HG03520 (cell line): ENCODE data around the gene IRX6.

Experiments used
- ATAC-seq: cut with Tn5 transposase; IDR thresholded peaks from one replicate; pipeline ENCODE4 v1.9.1; 2021; ENCODE audit warnings: mild to moderate bottlenecking, moderate library complexity; ENCODE audit not compliant: unreplicated experiment

IRX6 gene

DNA sequence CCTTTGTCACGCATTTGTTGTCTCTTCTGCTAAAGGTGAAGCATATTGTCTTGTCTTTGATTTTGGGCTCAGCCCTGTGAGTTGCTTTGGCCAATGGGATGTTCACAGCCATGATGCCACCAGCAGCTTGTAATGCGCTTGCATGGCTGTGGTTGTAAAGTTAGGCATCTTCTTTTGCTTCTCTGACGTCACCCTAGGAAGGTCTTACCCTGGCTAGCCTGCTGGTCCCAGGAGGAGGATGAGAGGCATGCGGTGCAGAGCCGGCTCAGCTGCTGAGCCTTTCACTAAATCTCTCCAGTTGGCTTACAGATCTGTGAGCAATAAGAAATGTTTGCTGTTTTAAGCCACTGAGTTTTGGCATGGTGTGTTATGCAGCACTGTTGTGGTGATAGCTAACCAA lies 40.8 kb downstream of the IRX6 start:
- no peak for ATAC-seq

DNA sequence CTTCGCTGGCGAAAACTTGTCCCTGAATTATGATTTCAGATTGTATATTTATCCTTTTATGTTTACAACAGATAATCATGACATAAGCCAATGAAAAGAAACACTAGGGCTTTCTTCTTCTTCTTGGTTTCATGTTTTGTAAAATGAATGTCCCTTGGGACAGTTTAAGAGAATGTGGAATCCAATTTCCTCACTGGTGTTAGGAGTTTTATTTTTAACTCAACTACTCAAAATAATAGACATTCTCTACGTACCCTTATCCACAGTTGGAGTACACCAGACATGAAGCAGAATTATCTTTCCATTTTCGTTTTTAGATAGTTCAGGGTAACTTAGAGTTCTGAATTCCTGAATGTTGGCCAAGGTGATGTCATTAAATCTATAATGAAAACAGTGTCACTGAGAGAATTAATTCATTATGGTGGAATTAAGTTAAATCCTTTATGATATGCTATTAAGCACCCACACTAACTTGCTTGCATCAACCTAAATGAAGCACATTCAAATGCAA lies 43.4 kb downstream of the IRX6 start:
- ATAC-seq: no peak

DNA sequence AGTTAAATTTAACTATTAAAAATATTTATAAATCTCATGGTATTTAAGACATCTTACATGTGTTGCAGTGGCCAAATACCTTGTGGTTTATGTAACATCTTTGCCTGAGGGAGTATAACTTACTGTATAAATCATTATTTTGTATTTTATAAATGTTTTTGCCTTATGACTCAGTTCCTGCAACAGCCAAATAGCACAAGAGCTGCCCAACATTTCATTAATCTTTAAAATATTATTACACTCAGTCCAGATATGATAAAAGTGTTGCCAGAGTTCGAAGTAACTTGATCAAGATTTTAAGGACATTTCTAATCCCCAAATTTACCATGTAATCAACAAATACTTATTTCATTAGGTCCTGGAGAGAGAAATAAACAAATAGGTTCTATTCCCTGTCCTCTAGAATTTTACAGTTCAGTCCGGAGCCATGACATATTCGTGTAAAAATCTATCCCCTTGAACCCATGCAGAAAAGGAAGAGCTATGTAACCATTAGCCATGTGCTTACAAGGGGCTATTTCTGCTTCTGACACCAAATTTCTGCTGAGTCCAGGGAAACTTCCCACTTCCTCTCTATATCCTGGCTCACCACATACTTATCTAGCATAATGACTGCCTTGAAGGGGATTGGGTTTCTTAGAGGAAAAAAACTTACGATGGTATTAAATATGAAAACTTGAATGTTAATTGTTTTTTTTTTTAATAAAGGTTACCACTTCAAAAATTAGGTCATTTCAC lies 44.0 kb downstream of the IRX6 start:
- ATAC-seq: no peak

DNA sequence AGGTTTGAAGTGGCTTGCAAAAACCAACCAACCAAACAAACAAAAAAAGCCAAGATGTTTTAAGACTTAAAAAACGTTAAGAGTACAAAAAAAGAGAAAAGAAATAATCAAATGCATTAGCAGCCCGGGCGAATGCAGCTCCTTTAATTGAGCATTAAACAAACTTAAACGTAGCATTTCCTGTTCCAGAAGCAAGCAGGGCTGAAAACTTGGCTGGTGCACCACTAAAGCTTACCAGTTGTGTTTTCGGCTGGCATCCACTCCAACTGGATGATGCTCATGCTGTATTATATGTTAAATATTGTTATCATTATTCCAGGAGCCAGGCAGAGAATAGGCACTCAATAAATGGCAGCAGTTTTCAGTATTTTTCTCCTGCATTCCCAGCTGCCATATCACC lies 45.1 kb downstream of the IRX6 start:
- no peak for ATAC-seq

DNA sequence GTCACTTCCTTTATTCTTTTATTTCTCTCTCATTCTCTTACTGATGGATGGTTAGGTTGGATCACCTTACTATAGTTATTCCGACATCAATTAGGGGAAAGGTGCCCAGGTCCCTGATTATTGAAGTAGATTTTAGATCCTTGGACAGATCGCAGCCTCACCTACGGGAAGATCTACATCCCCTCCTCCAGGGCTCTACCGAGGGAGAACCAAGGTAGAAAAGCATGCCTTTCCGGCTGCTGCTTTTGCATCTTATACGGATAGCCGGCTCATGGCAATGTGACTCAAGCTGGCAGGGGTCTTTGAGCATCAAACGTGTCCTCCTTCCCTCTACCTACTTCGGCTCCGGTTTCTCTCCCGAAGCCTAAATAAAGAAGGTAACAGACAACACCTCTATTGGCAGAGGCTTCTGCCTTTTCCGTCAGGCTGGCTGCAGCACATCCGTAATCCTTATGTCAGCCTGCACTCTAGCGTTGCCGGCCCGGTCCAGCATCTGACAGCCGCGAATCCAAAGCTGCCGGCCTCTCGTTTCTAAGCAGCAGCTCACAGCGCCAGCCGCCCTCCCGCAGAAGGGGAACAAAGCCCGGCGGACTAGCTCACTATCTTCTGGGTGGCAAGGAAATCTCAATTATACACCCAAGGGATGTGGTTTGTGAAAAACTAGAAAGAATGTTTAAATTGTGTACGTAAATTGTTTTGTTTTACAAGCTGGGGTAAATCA lies 46.9 kb downstream of the IRX6 start:
- no peak for ATAC-seq

DNA sequence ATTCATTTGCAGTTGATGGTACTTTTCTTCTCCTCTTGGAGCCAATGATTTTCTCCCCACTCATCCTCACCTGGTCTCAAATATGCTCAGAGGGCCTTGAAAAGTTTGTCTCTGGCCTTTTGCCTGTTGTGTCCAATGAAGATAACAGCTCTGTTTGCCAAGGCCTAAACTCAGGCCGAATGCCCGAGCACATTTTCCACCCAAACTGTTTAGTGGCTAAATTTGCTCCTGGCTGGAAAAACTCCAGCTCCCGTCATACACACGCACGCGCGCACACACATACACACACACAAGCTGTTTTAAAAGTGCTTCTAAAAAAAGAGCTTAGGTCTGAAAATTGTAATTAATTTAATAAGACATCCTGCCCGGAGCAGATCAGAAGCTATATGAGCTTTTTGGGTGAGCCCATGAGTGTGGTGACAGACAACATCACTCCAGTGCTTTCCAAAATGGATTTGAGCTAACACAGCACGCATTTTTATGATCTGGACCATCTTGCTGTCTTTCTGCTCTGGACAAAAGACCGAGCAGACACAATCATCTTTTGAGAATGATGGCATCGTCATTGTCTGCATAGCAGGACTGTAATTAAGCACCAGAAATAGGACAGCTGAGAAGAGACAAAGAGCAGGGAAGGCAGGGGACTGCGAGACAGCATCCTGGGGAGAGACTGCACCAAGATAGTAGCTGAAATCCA lies 48.9 kb downstream of the IRX6 start:
- no peak for ATAC-seq

DNA sequence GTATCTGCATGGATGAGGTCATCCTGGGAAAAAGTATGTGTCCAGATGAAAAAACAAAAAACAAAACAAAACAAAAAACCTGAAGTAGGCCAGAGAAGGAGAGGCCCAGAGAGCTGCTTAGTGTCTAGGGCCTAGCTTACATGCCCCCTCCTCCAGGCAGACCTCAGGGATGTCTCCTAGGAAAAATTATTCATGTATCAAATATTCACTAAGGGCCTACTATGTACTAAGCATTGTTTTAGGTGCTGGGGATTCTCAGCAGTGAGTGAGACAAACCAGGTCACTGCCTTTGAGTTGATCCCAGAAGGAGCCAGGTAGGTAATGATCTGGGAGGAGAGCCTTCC lies 49.5 kb downstream of the IRX6 start:
- no peak for ATAC-seq

DNA sequence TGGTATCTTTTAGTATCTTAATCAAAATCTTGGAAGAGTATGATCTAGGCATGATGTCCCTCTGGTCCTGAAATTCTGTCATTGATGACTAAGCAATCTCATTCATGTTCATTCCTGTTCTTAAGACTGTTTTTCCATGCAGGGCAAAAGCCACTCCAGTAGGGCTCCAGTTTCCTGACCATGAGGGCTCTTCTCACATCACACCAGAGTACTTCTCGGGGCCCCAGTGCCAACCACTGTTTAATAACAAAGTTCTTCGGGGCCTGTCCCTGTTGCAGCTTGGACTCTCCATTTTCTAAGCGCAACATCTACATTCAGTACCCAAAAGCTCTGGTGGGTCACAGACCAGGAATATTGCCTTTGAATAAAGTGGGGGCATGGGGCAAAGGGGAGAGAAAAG lies 52.0 kb downstream of the IRX6 start:
- no peak for ATAC-seq

DNA sequence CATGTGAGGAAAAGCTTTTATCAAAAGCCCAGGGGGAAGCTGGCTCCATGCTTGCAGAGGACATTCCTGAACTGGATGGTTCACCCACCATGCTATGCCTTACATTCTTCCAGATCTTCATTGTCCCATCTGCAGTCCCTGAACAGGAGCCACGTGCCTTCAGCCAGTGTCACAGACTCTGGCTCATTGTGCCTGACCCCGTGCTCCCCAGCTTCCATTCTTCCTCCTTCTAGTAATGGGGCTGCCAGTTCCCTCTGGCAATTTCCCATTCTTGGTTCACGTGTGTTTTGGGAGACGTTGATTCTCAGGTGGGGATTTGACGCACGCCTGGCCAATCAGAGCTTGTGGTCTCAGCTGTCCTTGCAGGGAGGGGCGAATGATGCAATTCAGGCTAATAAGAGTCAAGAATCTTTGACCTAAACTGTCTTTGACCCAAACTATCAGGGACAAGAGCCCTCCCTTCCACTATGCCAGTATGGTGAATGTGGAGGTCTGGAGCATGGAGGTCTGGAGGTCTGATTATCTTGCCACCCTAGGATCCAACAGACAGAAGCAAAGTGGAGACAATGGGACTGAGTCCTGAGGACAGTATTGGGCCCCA lies 52.7 kb downstream of the IRX6 start:
- no peak for ATAC-seq

DNA sequence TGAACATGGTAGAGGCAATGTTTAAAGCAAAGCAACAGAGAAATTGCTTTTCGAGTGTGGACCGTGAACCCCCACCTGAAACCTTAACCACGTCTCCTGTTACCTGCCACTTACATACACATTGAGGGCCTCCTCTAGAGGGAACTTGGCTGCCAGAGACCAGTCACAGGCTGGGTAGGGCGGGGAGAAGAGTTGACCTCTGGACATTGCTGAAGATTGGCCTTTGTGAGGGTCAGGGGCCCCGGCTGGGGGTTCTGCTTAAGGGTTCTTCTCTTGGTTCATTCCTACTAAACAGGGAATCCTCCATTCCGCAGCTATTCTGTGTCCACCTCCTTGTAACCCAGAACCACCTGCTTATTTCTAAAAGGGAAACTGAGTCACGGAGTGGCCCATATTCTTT lies 53.8 kb downstream of the IRX6 start:
- no peak for ATAC-seq

DNA sequence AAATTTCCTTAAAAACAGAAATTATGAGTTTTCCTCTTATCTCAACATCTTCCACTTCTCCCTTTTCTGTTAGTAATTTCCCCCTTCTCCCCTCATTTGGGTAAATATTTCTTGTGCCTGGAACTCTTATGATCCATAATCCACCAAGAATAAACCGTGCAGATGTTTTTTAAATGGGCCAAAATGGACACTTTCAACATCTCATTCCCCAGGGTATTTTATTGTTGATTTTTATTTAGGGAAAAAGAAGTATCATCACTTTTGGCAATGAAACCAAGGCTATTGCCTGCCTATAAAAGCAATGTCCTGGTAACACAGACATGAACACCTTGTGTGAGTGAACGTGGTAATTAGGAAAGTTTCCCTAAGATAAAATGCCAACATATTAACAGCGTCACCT lies 54.6 kb downstream of the IRX6 start:
- no peak for ATAC-seq

DNA sequence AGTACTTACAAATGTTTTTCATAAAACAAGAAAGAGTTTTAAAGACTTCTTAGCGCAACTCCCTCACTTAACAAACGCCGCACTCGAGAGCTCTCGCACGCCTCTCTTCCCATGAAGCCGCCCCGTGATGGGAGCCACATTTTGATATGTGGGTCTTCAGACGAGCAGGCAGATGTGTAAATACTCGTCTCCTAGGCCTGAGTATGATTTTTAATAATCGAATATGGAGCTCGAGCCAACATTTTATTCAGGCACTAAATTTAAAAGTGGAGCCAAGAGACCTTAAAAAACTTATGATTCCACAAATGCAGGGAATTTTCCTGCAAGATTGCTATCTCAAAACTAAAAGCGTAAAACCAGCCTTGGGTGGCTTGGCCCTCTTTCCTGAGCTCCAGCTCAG lies 55.4 kb downstream of the IRX6 start:
- no peak for ATAC-seq

DNA sequence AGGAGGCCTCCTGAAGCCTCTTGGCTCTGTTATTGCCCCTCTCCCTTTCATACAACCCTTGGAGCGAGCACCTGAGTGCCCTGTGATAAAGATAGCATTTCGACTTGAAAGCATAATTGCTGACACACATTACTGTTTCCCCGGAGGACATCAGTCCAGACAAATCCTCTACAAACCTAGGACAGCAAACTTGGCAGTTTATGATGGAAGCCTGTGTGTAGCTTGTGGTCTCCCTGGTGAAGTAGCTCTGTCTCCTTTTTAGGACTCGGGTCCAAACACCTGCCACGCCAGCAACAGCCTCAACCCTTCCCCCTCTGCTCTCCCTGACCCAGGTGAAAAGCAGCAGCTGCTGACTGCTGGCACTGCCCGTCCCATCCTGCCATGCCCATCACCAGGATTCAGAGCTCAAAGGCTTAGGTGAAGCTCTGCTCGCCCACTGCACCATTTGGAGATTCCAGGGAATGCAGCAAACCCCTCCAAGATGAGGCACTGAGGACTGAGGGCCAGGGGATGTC lies 55.9 kb downstream of the IRX6 start:
- no peak for ATAC-seq
